GM19455 (cell line): Measurements from ENCODE around the gene BRINP3.

Experiments used
- ATAC-seq: cut with Tn5 transposase; IDR thresholded peaks from one replicate; pipeline ENCODE4 v1.9.1; 2021; ENCODE audit not compliant: unreplicated experiment

Gene BRINP3

DNA sequence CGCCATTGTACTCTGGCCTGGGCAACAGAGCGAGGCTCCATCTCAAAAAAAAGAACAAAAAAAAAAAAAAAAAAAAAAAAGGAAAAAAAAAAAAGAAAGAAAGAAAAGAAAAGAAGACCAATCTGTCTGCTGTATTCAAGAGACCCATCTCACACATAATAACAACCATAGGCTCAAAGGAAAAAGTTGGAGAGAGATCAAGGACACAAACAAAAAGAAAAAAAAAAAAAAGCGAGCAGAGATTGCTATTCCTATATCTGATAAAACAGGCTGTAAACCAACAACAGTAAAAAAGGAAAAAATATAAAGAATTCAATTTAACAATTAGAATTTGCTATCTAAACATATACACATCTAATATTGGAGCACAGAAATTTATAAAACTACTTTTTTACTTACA, 150.4 kb downstream of the BRINP3 start:
- no peak for ATAC-seq

DNA sequence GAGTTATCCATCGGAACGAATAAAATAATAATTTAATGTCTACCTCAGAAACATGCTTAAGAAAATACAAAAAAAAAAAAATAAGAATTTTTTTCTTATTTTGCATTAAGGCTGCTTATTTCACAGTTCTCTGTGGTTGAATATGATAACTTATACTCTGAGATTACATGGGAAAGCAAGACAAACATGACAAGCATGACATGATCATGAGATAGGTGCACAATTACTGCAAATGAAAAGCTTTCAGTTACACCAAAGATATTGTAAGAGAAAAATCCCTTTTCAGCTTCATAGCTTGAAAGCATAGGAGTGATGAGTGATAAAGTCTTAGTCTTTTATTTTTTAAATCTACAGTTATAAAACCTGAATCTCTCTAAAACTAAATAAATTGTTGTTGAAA, 154.1 kb downstream of the BRINP3 start:
- ATAC-seq, result no peak

- ATAC-seq, result no peak
These were observed 155.4 kb downstream of the BRINP3 start for GRCh38 chr1:190322274-190322673.

DNA sequence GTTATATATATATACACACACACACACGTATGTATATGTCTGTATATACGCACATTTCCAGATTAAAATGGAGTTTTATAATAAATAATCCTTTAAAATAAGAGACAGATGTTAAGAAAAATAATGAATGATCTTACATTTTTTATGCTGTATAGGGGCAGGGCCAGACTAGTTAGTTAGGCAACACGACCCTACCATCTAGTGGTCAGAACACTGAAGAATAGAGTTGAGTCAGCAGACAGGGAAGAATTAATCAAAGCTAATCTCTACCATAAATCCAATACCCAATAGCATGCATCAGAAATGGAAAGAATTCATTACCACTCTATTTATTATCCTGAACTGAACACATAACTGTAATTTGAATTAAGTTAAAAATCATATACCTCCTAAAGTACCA, 156.7 kb downstream of the BRINP3 start:
- no peak for ATAC-seq

DNA sequence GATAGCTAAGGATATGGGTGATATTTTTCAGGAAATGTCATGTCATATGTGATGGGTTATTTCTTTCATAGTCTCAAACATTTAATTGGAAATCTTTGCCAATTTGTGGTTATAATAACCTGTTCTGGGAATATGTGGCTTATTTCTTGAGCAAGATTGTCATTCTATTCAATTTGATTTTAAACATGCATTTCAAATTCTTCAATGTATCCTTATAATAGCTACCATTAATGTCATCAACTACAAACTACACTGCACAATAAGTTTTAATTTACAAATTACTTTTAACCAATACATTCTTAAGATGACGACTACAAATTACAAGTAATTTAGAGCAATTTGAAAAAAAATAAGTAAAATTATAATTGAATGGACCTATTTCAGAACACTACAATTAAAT, 164.9 kb downstream of the BRINP3 start:
- no peak for ATAC-seq

GRCh38 chr1:190303501-190303900, 174.2 kb downstream of the BRINP3 start:
- ATAC-seq, result no peak

- ATAC-seq, result no peak
These were observed 181.2 kb downstream of the BRINP3 start for GRCh38 chr1:190296453-190296852.

GRCh38 chr1:190289897-190290296, 187.8 kb downstream of the BRINP3 start:
- ATAC-seq, result no peak

DNA sequence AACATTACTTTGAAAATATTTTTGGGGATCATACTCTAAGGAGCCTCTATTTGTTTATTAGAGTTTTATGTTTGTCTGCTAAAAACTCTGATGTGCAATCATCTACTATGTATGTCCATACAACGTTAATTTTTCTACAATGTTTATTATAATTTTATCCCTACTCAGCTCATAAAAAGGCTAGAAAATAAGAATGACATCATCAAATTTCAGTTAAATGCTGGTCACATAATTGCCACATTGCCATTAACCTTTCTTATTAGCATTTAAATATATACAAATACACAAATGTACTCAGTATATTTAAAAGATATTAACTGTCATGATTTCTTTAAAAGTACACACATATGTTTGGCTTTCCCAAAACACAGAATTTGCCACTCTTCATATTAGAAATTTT, 191.6 kb downstream of the BRINP3 start:
- ATAC-seq, result no peak

DNA sequence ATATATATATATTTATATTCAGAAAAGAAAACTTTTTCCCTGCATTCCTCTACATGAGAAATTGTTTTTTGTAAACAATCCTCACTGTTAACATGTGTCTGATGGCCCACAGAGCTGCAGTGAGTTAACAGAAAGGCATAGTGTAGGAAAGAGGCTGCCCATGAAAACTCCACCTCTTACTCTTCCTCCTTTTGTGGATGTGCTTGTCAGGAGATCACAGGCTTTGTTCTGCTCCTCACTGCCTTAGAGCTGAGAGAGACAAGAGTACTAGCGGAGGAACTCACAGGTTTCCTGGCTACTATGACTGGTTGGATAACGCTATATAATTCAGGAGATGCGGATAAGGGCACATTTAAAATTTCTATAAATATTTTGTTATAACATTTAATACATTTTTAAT, 200.6 kb downstream of the BRINP3 start:
- no peak for ATAC-seq

DNA sequence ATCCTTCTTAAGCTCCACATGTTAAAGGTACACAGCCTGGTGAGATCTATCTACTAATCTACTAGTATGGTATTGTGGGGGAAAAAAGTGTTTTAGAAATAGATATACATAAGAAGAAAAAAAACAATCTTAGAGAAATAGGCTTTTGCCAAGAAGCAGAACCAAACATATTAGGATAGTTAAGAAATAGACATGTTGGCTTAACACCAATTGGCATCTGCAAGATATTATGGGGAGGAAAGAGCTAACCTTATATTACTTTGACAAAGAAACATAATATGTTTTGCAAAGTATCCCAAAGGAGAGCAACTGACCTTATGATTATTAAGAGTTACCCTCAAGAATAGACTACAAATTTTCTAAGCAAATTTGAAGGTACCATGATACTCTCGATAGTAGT, 202.9 kb downstream of the BRINP3 start:
- no peak for ATAC-seq

DNA sequence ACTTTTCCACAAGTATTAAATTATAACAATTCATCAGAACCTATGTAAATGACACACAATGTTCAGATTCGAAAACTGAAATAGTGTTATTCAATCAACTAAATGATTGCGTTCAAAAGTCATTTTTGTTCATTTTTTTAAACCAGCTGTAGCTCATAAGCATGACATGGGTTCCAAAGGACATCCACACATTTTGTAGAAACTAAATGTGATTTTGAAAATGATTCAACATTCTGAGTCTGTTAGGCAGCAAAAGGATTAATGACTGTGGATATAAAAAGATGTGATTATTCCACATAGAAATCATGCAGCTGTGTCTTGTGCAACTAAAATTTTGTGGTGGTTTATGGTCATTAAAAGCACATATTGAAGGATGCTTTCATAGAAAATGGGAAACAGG, 204.5 kb downstream of the BRINP3 start:
- ATAC-seq, result no peak

DNA sequence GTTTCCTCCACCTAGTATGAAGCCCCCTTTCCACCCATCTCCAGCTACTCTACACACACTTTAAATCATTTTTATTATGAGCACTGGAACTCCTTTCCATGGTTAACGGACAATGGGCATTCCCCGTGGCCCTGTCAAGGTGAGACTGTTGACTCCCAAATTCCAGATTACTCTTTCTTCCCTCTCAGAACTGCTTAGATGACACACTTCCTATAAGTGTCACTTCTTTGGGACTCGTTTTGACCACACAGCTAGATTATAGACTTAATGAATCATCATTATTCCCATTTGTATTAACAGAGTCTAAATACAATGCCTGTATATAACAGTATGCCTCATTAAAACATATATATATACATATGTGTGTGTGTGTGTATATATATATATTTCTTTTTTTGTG, 215.1 kb downstream of the BRINP3 start:
- no peak for ATAC-seq

DNA sequence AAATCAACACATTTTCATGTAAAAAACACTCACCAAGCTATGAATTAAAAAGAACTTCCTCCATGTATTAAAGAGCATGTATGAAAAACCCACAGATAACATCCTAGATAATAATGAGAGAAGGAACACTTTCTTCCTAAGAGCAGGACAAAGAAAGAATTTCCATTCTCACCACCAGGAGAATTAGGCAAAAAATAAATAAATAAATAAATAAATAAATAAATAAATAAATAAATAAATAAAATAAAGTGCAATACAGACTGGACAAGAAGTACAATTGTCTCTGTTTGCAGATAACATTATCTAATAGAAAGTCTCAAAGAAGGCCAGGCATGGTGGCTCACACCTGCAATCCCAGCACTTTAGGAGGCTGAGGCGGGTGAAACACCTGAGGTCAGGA, 218.2 kb downstream of the BRINP3 start:
- ATAC-seq, result no peak

DNA sequence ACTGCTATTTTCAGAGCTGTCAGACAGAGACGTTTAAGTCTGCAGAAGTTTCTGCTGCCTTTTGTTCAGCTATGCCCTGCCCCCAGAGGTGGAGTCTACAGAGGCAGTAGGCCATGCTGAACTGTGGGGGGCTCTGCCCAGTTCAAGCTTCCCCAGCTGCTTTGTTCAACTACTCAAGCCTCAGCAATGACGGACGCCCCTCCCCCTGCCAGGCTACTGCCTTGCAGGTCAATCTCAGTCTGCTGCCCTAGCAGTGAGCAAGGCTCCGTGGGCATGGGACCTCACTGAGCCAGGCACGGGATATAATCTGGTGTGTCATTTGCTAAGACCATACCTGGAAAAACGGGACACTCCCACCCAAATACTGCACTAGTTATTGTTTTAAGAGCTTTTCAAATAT, 219.7 kb downstream of the BRINP3 start:
- no peak for ATAC-seq

DNA sequence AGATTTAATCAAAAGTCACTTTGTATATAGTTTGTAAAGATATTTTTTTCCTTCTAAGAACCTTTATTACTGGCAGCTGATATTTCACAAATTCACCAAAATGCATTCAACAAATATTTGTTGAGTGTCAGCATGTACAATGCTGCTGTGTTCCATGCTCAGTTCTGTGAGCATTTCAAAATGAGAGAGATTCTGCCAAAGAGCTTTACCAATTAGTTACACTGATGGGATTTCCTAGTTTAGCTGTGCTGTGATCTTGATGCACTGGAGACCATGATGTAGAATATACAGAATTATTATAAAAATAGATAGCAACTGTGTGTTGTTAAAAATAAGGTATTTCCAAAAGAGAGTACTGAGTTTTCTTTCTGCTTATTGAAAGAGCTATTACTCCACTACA, 225.6 kb downstream of the BRINP3 start:
- ATAC-seq, result no peak

DNA sequence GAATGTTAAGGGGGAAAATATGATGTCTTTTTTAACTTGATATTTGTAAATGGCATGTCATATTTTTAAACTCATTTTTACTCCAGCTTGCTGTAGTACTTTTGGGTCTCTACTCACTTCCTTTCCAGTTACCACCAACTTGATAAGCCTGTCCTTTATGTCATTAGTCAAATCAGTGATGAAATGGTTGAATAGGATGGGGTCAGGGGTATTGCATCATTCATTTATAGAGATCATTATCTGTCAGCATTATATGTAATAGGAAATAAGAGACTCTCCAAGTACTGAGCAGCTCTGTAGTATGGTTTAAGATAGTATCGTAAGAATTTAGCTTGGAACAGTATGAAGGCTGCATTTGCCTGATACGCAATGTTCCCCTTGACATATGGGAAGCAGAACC, 227.3 kb downstream of the BRINP3 start:
- no peak for ATAC-seq

GRCh38 chr1:190244406-190244805, 233.3 kb downstream of the BRINP3 start:
- ATAC-seq, result no peak

- no peak for ATAC-seq
These were observed 234.6 kb downstream of the BRINP3 start for GRCh38 chr1:190243056-190243455.

DNA sequence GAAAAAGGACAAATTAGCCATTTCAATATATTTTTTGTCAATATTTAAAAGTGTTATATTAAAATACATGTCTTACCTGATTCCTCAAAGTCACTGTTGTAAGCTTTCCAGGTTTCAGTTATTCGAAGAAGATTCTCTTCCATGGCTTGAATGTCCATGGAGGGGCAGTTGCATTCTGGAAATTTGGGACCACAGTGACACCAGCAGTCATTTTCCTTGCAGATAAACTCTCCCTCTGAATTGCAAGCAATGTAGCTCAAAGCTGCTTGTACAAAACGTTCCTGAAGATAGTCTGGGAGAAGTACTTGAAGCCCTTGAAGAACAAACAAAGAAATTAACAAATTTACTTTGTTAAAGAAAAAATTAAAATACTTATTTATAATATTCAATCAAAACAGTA, 251.7 kb downstream of the BRINP3 start:
- no peak for ATAC-seq

- no peak for ATAC-seq
These were observed 265.2 kb downstream of the BRINP3 start for GRCh38 chr1:190212450-190212849.

DNA sequence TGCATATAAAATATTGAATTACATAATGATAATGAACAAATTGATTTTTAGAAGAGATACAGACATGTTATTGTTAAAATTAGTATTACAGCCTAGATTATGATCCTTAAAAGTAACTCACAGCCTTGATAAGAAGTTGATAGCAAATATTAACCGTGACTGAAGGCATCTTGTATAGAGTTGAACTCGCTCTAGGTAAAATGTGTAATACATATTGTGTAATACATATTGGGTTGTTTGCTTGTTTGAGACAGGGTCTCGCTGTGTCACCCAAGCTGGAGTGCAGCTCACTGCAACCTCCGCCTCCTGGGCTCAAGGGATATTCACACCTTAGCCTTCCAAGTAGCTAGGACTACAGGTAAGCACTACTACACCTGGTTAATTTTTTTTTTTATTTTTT, 269.9 kb downstream of the BRINP3 start:
- ATAC-seq, result no peak

- ATAC-seq, result no peak
These were observed 272.0 kb downstream of the BRINP3 start for GRCh38 chr1:190205713-190206112.

GRCh38 chr1:190196020-190196419, 281.6 kb downstream of the BRINP3 start:
- ATAC-seq, result no peak
